GM12878 (cell line): Measurements from ENCODE around the gene BLCAP. TPM values are rescaled to one million over a fixed set of nuclear protein-coding genes. Genes with fewer than 3 reads are reported as not detected.

Experiments
- ATAC-seq: fragments of 200-7000 bp; cut with Tn5 transposase; 3 replicates; pipeline ENCODE4 v1.9.1; 2020; ENCODE audit warnings: mild to moderate bottlenecking, moderate library complexity
- BruUV-seq: library from RNA; stranded (reverse); fragments of 400-500 nt; replicated peaks from 2 replicates; lab custom pipeline; 2021; lab: Mats Ljungman, UMichigan
- CTCF ChIA-PET: fragments of 300-600 bp; sonication (Branson Sonifier 250); formaldehyde crosslinking; extraction: SDS; loops from one replicate; lab custom pipeline; 2021; ENCODE audit warnings: inconsistent platforms; lab: Yijun Ruan, JAX
- POLR2A ChIA-PET: fragments of 350-600 bp; formaldehyde crosslinking; extraction: SDS; loops from one replicate; lab custom pipeline; 2021; ENCODE audit warnings: inconsistent platforms; lab: Charles Lee
- RAD21 ChIA-PET: fragments of 300-600 bp; sonication (Branson Sonifier 250); formaldehyde crosslinking; loops from one replicate; lab custom pipeline; 2023; ENCODE audit warnings: antibody characterized with exemption; ENCODE audit not compliant: unreplicated experiment; lab: Charles Lee
- SMC1A ChIA-PET: fragments of 300-600 bp; sonication (Branson Sonifier 250); formaldehyde crosslinking; loops from one replicate; lab custom pipeline; 2023; ENCODE audit not compliant: unreplicated experiment, uncharacterized antibody; lab: Charles Lee
- DNase-seq: peaks from one replicate; pipeline ENCODE4 v3.0.0-alpha.2; 2011; ENCODE audit warnings: low read depth, low spot score
- FAIRE-seq: peaks from 3 replicates; lab custom pipeline; 2011; peaks lifted over from hg19 to GRCh38; lab: Jason Lieb, UNC
- H2AFZ ChIP-seq: 2 replicates; pipeline ENCODE4 v1.6.0; 2011; ENCODE audit warnings: low read depth, low read length, control low read depth; ENCODE audit not compliant: control insufficient read depth
- H3K27ac ChIP-seq: 2 replicates; pipeline ENCODE4 v1.5.1; 2011; ENCODE audit warnings: control low read depth; ENCODE audit not compliant: control insufficient read depth, insufficient read depth
- H3K27me3 ChIP-seq, 2 experiments: replicated peaks in 1 of 2; 2 replicates each; pipeline versions ENCODE4 v1.6.0 to v1.6.1; 2011; ENCODE audit warnings: low read length in 1 of 2; ENCODE audit not compliant: control insufficient read depth in 2 of 2, insufficient read depth in 2 of 2
- H3K36me3 ChIP-seq, 2 experiments: 2 replicates each; pipeline ENCODE4 v1.5.1; 2011; ENCODE audit warnings: low read length in 1 of 2; ENCODE audit not compliant: control insufficient read depth in 2 of 2, insufficient read depth in 2 of 2
- H3K4me1 ChIP-seq: 2 replicates; pipeline ENCODE4 v1.6.1; 2011; ENCODE audit warnings: mild to moderate bottlenecking, low read length, moderate library complexity, mixed read lengths; ENCODE audit not compliant: control insufficient read depth, insufficient read depth
- H3K4me2 ChIP-seq: 2 replicates; pipeline ENCODE4 v1.6.0; 2011; ENCODE audit warnings: control low read depth; ENCODE audit not compliant: control insufficient read depth, insufficient read depth
- H3K4me3 ChIP-seq: fragments of 200-600 bp; sonication (generic); 2 replicates; pipeline ENCODE4 v1.5.1; 2016
- H3K79me2 ChIP-seq: 2 replicates; pipeline ENCODE4 v1.6.0; 2011; ENCODE audit warnings: low read length; ENCODE audit not compliant: control insufficient read depth, insufficient read depth
- H3K9ac ChIP-seq: 2 replicates; pipeline ENCODE4 v1.8.0; 2011; ENCODE audit warnings: low read length, control low read depth, mixed read lengths; ENCODE audit not compliant: control insufficient read depth, insufficient read depth
- H3K9me3 ChIP-seq: replicated peaks from 3 replicates; pipeline ENCODE4 v1.5.1; 2011; ENCODE audit warnings: mild to moderate bottlenecking, low read length; ENCODE audit not compliant: control insufficient read depth, insufficient read depth
- H4K20me1 ChIP-seq: 2 replicates; pipeline ENCODE4 v1.6.0; 2011; ENCODE audit not compliant: control insufficient read depth, insufficient read depth
- CBX3 ChIP-seq: fragments of 200-600 bp; sonication (generic); IDR thresholded peaks from 2 replicates; pipeline ENCODE4 v1.6.1; 2016; ENCODE audit warnings: low read depth, borderline replicate concordance
- ESRRA ChIP-seq: IDR thresholded peaks from 2 replicates; pipeline ENCODE4 v1.6.1; 2012; ENCODE audit warnings: mild to moderate bottlenecking, low read length, improper control_type of control experiment
- FOS ChIP-seq: IDR thresholded peaks from 3 replicates; pipeline ENCODE4 v1.6.1; 2011; ENCODE audit warnings: borderline replicate concordance; ENCODE audit not compliant: insufficient read length; ENCODE audit errors: extremely low read depth
- FOXM1 ChIP-seq: IDR thresholded peaks from 2 replicates; pipeline ENCODE4 v1.6.1; 2012; ENCODE audit warnings: low read depth, mild to moderate bottlenecking, inconsistent platforms, low read length, moderate library complexity
- IKZF1 ChIP-seq: fragments of 450-650 bp; conservative IDR thresholded peaks from 2 replicates; pipeline ENCODE4 v1.6.1; 2017; ENCODE audit warnings: antibody characterized with exemption, mild to moderate bottlenecking
- PAX8 ChIP-seq: fragments of 450-650 bp; IDR thresholded peaks from 2 replicates; pipeline ENCODE4 v1.6.1; 2017; ENCODE audit warnings: mild to moderate bottlenecking, moderate library complexity
- POU2F2 ChIP-seq: IDR thresholded peaks from 3 replicates; pipeline ENCODE4 v1.6.1; 2011; ENCODE audit warnings: low read depth, mild to moderate bottlenecking, low read length, borderline replicate concordance
- SMARCA5 ChIP-seq: fragments of 450-650 bp; IDR thresholded peaks from 2 replicates; pipeline ENCODE4 v1.6.1; 2017; ENCODE audit warnings: mild to moderate bottlenecking
- TBL1XR1 ChIP-seq: IDR thresholded peaks from 2 replicates; pipeline ENCODE4 v1.6.1; 2012; ENCODE audit warnings: low read depth, low read length, improper control_type of control experiment
- WGBS: methylation state at CpG from one replicate; pipeline ENCODE4 v1.1.6; 2016; ENCODE audit warnings: low lambda C conversion rate; ENCODE audit not compliant: insufficient replicate concordance, insufficient coverage; ENCODE audit errors: missing lambda C conversion rate; 5-methylcytosine and 5-hydroxymethylcytosine counted together
- in situ Hi-C: fragments of 300-500 bp; cut with MboI; formaldehyde crosslinking; loops from 9 replicates; pipeline ENCODE4 v1.14.3; 2018; ENCODE audit warnings: mixed read lengths
- intact Hi-C: fragments of 100-400 bp; cut with micrococcal nuclease; formaldehyde crosslinking; loops from one replicate; pipeline ENCODE4 v1.14.2; 2022; ENCODE audit not compliant: unreplicated experiment
- polyA plus RNA-seq, 11 experiments: library from polyadenylated mRNA; depleted of rRNA in 4 of 11; unstranded in 6 of 11; stranded (reverse) in 5 of 11; fragments of >200 nt; fragmentation: Nextera tagmentation in 4 of 11; fragmentation: Illumina TruSeq in 1 of 11; extraction: Ambion mirVana in 4 of 11; extraction: Trizol in 1 of 11; gene quantifications; 1 replicate in 1 of 11; 2 replicates in 10 of 11; pipeline versions ENCODE4 v1.2.1 to v1.2.3, GENCODE V29; 2011 to 2016; ENCODE audit warnings: inconsistent platforms in 2 of 11, missing spikeins in 2 of 11, low read depth in 1 of 11
- total RNA-seq, 4 experiments: library from RNA; depleted of rRNA in 3 of 4; stranded (reverse); fragments of >200 nt in 3 of 4; fragmentation: Illumina TruSeq in 1 of 4; extraction: Trizol in 1 of 4; gene quantifications; 2 replicates each; pipeline versions ENCODE4 v1.2.1 to v1.2.3, GENCODE V29; 2013 to 2021
- TF ChIP-seq, protein P1 (sequence below): fragments of 450-650 bp; IDR thresholded peaks from 2 replicates; pipeline ENCODE4 v1.6.1; 2017; ENCODE audit warnings: borderline replicate concordance
- TF ChIP-seq, protein P2 (sequence below): fragments of 450-650 bp; IDR thresholded peaks from 2 replicates; pipeline ENCODE4 v1.6.1; 2016; ENCODE audit warnings: mild to moderate bottlenecking

Gene BLCAP
- total and polyA plus RNA-seq, 10 of the 15 experiments (the other 5 are each of a cell fraction or from before 2014, with no cell fraction given) = 24.6 to 62.3 (median 47.3) TPM

DNA sequence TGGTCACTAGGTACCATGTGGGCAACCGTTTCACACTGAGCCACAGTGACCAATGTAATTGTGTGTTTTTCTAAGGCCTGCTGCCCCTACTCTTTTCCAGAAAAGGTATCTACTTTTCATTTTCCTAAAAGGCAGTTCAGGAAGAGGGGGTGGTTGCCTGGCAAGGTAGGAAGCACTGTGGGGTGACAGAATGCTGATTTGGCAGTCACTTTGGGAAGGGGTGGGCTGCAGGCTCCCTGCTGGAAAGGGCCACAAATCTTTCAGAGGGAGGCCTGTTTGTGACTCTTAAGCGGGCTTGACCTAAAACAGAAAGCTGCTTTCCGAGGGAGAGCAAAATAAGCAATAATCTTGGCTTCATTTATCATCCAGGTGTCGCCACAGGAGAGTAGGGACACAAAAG lies 11.8 kb downstream of the BLCAP start:
- intact Hi-C loops (no loop called here), in situ Hi-C loops (no loop called here)
- H4K20me1 ChIP-seq = no peaks in the 10 kb centered on the region; the same call in none of the 2 replicates
- H3K27me3 ChIP-seq = no peaks in the 10 kb centered on the region
- SMC1A ChIA-PET = interaction anchor here (0.8 kb wide), 1 partner anchor 14 kb away, joined by 3 read pairs; no protein-coding TSS in a partner anchor
- POLR2A ChIA-PET = no interaction called here
- TF ChIP-seq POU2F2 (no peak), SMARCA5 (no peak), ESRRA (no peak), PAX8 (no peak)
- ATAC-seq (no peak), DNase-seq (no peak), FAIRE-seq (no peak)
- RAD21 ChIA-PET = no interaction called here
- BruUV-seq = no TSS peak
- H3K79me2 ChIP-seq = peaks cover 5% of the 10 kb centered on the region
- H3K27ac ChIP-seq = no peak overlapping the region
- H3K9me3 ChIP-seq = no peaks in the 10 kb centered on the region
- no peak overlapping the region for H3K4me2 ChIP-seq
- H3K9ac ChIP-seq = no peak overlapping the region
- CTCF ChIA-PET = no interaction called here
- no peaks in the 10 kb centered on the region for H3K4me1 ChIP-seq
- H2AFZ ChIP-seq = no peak overlapping the region
- peaks cover 7 to 12% of the 10 kb centered on the region in 2 experiments for H3K36me3 ChIP-seq
- H3K4me3 ChIP-seq = no peak overlapping the region
- 94% methylated on average over 4 of the region's 4 CpGs for WGBS

DNA sequence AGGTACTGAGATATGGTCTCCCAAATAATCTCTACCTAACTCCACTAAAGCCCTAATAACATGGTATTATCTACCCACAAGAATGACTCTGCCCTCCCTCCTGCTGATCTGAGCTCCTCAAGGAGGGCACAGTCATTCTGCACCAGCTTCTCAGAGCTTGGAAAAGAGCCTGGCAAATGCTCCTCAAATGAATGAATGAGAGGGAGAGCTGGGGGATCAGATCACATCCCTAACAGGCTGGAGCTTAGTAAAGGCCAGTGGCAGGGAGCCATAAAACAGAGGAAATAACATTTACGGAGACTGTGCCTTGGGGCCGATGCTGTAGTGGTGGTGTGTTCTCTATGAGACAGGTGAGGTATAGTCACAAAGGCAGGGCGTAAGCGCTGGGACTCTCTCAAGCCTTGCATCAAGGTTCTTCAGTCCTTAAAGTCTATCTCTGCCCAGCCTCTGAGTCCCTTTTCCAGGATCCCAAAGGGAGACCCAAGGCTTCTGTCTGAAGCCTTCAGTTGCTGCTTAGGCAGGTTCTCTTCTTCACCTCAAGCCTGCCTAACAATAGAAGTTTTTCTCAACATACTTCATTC lies 13.8 kb downstream of the BLCAP start:
- ATAC-seq (no peak), FAIRE-seq (no peak), DNase-seq (no peak)
- Histone ChIP-seq H3K4me2 (no peak overlapping the region), H3K27ac (no peak overlapping the region), H3K9ac (no peak overlapping the region), H4K20me1 (no peaks in the 10 kb centered on the region; the same call in none of the 2 replicates), H3K27me3 (no peaks in the 10 kb centered on the region), H2AFZ (no peak overlapping the region), H3K9me3 (no peaks in the 10 kb centered on the region), H3K4me3 (no peak overlapping the region), H3K4me1 (no peaks in the 10 kb centered on the region), H3K79me2 (no peaks in the 10 kb centered on the region), H3K36me3 (peaks cover 8 to 12% of the 10 kb centered on the region in 2 experiments)
- SMC1A ChIA-PET = interaction anchor here (1.2 kb wide), 1 partner anchor 16 kb away, joined by 3 read pairs; no protein-coding TSS in a partner anchor
- CTCF ChIA-PET = no interaction called here
- 98% methylated on average over 4 of the region's 4 CpGs for WGBS
- TF ChIP-seq IKZF1 (no peak), FOS (no peak), CBX3 (no peak), TBL1XR1 (no peak), FOXM1 (no peak)
- TF ChIP-seq, protein P1, sequence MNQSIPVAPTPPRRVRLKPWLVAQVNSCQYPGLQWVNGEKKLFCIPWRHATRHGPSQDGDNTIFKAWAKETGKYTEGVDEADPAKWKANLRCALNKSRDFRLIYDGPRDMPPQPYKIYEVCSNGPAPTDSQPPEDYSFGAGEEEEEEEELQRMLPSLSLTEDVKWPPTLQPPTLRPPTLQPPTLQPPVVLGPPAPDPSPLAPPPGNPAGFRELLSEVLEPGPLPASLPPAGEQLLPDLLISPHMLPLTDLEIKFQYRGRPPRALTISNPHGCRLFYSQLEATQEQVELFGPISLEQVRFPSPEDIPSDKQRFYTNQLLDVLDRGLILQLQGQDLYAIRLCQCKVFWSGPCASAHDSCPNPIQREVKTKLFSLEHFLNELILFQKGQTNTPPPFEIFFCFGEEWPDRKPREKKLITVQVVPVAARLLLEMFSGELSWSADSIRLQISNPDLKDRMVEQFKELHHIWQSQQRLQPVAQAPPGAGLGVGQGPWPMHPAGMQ = no peak
- TF ChIP-seq, protein P2, sequence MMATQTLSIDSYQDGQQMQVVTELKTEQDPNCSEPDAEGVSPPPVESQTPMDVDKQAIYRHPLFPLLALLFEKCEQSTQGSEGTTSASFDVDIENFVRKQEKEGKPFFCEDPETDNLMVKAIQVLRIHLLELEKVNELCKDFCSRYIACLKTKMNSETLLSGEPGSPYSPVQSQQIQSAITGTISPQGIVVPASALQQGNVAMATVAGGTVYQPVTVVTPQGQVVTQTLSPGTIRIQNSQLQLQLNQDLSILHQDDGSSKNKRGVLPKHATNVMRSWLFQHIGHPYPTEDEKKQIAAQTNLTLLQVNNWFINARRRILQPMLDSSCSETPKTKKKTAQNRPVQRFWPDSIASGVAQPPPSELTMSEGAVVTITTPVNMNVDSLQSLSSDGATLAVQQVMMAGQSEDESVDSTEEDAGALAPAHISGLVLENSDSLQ = no peak
- in situ Hi-C loops (no loop called here), intact Hi-C loops (no loop called here)
- RAD21 ChIA-PET = no interaction called here
- POLR2A ChIA-PET = interaction anchor here (0.6 kb wide), 1 partner anchor 783 kb away, joined by 5 read pairs; no protein-coding TSS in a partner anchor
- no TSS peak for BruUV-seq
